Measurements from ENCODE around the gene GPHN.
"Not testable (repeated sequence)": the region's sequence is repeated elsewhere in the genome, so short reads cannot be mapped to it uniquely, and the experiment has no call there.

Gene GPHN

GRCh38 chr14:66827182-66827581 lies 319.2 kb downstream of the GPHN start:
- DNase-seq = no peak

GRCh38 chr14:66831173-66831572 lies 323.2 kb downstream of the GPHN start:
- no peak for DNase-seq

- DNase-seq = no peak
Observed at GRCh38 chr14:66833816-66834215, 325.9 kb downstream of the GPHN start.

GRCh38 chr14:66837436-66837835 lies 329.5 kb downstream of the GPHN start:
- not testable (repeated sequence) for DNase-seq

GRCh38 chr14:66842911-66843512 lies 335.1 kb downstream of the GPHN start:
- DNase-seq = no peak

GRCh38 chr14:66850258-66850888 lies 342.4 kb downstream of the GPHN start:
- DNase-seq = no peak

- DNase-seq = no peak
Observed at GRCh38 chr14:66853311-66853710, 345.4 kb downstream of the GPHN start.

- DNase-seq = no peak
Observed at GRCh38 chr14:66857867-66858266, 349.9 kb downstream of the GPHN start.

- DNase-seq = no peak
Observed at GRCh38 chr14:66859063-66859671, 351.2 kb downstream of the GPHN start.

- no peak for DNase-seq
Observed at GRCh38 chr14:66881596-66881995, 373.6 kb downstream of the GPHN start.

GRCh38 chr14:66884149-66884548 lies 376.2 kb downstream of the GPHN start:
- no peak for DNase-seq

- DNase-seq = no peak
Observed at GRCh38 chr14:66900719-66901118, 392.8 kb downstream of the GPHN start.

GRCh38 chr14:66910311-66910840 lies 402.4 kb downstream of the GPHN start:
- no peak for DNase-seq

- no peak for DNase-seq
Observed at GRCh38 chr14:66916421-66916820, 408.5 kb downstream of the GPHN start.

- no peak for DNase-seq
Observed at GRCh38 chr14:66918527-66918926, 410.6 kb downstream of the GPHN start.

GRCh38 chr14:66920196-66920595 lies 412.2 kb downstream of the GPHN start:
- no peak for DNase-seq

- DNase-seq = no peak
Observed at GRCh38 chr14:66923251-66923650, 415.3 kb downstream of the GPHN start.

- DNase-seq = no peak
Observed at GRCh38 chr14:66939409-66939808, 431.5 kb downstream of the GPHN start.

- no peak for DNase-seq
Observed at GRCh38 chr14:66944872-66945271, 436.9 kb downstream of the GPHN start.

- DNase-seq = no peak
Observed at GRCh38 chr14:66955159-66955558, 447.2 kb downstream of the GPHN start.

GRCh38 chr14:66959437-66960050 lies 451.6 kb downstream of the GPHN start:
- DNase-seq = no peak

- no peak for DNase-seq
Observed at GRCh38 chr14:66965831-66966230, 457.9 kb downstream of the GPHN start.

- no peak for DNase-seq
Observed at GRCh38 chr14:66972469-66972868, 464.5 kb downstream of the GPHN start.
